GM18870 (cell line): ENCODE data around the gene PLCL2.

ENCODE experiments used
- ATAC-seq: cut with Tn5 transposase; IDR thresholded peaks from one replicate; pipeline ENCODE4 v1.9.1; 2021; ENCODE audit warnings: moderate library complexity; ENCODE audit not compliant: unreplicated experiment

The PLCL2 gene

DNA sequence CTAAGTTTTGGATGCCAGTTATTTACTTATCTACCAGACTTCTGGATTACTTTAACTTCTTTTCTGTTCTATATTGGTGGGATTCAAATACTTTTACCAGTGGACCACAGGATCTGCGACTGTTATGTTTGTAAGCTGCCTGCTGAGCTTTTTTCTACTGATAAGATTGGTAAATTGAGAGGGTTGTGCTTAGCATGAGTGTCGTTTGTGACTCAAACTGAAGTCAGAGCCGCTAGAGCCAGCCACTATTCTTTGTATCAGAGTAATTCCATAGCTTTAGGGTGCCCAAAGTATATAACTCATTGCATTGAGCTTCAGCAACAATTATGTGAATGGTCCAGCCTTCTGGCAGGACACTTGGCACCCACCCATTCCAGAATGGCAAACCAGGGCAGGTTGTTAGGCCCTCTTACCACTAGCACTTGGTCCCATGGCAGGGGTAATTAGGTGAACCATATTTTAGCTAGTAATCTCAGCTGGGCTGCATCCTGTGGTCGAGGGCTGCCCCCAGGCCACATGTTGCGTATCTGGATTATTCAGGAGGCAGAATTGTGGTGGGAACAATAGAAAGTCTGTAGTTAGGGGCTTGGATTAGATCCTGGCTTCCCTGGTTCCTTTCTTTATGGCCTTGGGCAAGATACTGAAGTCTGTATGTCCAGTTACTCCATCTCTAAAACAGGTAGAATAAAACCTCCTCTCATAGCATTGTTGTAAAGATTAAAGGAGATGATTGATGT, 6.0 kb downstream of the PLCL2 start:
- no peak for ATAC-seq

GRCh38 chr3:16893618-16894200, 9.0 kb downstream of the PLCL2 start:
- no peak for ATAC-seq

DNA sequence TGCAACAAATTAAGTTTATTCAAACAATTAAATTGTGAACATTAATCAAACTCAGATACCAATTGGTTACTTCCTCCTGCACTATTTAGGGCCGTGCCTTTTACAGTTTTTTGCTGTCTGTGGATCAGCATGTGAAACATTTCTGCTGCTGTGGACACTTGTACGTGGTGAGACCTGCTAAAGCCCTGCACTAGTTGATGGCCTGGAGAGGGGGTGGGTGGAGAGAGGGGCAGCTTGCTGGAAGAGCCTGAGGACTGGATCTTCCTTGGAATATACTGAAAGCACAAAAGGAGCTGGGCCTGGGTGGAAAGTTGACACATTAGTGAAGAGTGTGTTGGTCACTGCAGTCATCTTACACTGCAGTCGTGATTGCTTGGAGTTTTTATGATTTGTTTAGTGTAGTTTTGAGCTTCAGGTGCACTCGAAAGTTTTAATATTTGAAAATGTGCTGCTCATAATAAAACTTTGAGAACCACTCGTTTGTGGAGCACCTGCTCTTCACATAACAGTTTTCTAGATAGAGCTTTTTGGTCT, 11.4 kb downstream of the PLCL2 start:
- ATAC-seq = no peak

DNA sequence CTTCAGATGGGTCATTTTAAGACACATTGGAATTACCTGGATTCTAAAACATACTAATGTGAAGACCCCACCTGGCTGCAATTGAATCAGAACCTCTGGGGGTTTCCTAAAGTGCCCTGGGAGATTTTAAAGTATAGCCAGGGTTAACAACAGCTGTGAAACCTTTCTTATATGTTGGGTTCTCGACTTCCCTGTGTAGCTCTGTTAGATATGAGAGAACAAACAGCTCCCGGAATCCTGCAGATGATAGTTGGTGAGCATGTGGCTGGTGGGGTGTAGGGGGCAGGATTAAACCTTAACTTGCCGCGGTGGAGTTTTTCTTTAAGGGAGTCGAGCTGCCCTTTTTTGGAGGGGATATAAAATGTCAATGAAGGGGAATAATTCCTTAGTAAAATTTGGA, 12.1 kb downstream of the PLCL2 start:
- no peak for ATAC-seq

DNA sequence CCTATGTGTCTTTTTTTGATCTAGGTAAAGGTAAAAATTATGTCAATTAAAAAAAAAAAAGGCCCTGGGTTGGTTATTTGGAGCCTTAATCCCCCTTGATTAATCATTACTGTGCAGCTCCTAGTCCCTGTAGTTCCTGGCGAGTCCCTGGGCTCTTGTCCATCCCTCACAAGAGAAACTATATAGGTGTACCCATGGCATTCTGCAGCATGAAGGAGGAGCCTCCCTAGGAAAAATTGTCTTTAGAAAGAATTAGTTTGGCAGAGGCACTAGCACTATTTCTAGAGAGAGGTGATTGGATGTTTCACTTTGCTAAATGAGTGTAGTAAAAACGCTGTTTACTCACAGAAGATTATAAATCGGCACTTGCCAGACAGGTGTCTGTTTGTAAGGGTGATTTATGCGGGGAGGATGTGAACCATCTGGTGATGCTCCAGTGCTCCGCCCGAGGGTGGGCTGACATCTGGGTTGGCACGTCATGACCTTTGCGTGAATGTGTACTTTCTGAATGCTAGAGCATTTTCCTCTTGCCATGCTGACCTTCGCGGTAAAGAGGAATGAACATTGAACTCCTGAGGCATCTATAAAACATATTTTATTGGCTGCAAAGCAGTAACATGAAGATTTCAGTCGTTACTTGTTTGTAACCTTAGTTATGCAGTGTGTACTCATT, 12.6 kb downstream of the PLCL2 start:
- peak; percentile 79 for ATAC-seq

DNA sequence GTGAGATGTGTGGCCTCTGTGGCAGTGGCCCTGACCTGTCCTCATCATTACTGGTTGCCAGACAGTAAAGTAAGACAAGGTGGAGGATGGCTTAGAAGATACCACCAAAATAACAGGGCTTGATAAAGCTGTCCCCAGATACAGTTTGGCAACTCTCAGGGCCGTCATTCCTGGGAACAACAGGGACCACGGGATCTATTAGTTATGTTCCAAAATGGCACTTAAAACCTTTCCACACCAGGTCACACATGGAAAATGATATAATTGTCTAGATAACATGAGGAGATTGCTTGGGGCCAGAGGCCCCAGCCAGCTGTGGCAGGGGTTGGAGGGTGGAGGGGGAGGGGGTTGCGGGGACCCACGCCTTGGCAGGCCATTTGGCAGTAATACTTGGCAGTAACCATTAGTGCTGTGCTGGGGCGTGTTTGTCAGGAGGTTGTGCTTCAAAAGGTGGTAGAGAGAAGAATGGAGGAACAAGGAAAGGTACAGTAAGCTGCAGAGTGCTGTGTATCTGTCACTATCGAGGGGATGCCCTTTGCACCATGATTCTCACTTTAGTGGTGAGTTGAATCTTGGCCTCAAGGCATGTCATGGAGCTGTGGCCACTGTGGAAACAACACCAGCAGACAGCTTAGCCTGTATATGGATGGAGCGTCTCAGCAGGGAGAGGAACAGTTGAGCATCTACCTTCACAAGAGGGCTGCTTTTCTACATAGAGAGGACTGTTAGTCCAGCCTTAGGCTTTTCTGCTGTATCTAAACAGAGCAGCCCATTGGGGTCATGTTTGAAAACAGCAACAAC, 14.0 kb downstream of the PLCL2 start:
- ATAC-seq = no peak

- no peak for ATAC-seq
Measured at GRCh38 chr3:16899919-16900318, 15.2 kb downstream of the PLCL2 start.

DNA sequence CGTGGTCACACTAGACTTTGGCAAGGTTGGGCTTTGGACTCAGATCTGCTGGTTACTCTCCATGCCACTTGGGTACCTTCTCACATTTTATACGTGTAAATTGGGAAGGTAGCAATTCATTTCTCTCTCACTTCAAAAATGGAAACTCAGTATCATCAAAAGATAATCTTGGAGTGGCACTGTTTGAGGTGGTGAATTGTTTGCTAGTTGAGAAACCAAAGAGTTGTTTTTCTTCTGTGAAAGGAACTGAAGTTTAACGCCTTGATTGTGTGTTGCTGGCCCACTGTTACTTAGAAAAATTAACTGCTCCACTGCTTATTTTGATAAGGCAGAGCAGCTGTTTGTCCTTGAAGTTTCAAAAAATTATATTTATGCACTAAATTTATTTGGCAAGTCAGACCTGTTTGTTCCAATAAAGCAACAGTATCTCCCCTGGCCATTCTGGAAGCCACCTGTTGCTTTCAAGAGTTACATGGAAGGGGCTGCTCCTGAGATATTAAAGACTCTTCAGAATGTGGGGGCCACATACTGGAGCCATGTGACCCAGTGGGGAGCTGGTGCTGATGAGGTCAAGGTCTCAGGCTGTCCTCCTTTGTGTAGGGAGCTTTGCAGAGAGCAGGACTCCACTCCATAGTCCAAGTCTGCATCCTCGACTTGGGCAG, 16.2 kb downstream of the PLCL2 start:
- ATAC-seq = no peak

DNA sequence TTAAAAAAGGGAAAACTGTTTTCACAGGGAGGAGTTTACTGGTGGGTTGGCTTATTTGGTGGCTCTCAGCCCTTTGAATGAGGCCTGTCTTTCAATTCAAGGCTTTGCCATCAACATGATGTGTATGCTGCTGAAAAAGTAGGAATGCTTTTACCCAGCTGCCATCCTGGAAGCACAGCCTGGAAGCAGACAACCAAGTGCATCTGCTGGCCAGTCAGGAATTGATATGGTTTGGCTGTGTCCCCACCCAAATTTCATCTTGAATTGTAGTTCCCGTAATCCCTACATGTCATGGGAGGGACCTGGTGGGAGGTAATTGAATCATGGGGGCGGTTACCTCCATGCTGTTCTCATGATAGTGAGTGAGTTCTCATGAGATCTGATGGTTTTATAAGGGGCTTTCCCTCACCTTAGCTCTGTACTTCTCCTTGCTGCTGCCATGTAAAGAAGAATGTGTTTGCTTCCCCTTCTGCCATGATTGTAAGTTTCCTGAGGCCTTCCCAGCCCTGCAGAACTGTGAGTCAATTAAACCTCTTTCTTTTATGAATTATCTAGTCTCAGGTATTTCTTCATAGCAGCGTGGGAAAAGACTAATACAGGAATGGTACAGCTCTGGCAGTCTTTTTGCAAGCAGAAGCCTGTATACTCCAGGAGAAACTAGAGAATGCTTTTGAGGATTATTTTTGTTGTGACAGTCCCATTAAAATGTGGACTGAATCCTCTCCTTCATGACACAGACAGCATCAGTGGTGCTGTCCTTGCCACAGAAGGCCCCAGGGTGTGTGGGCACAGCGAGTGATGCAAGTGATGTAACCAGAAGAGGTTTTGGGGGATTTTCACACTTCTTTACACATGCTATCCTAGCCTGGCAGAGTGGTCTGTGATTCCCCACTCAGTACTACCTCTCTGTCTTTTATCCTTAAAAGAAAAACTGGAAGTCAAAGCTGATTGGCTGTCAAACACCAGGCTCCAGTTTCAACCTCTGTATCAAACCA, 20.0 kb downstream of the PLCL2 start:
- peak; percentile 35 for ATAC-seq

DNA sequence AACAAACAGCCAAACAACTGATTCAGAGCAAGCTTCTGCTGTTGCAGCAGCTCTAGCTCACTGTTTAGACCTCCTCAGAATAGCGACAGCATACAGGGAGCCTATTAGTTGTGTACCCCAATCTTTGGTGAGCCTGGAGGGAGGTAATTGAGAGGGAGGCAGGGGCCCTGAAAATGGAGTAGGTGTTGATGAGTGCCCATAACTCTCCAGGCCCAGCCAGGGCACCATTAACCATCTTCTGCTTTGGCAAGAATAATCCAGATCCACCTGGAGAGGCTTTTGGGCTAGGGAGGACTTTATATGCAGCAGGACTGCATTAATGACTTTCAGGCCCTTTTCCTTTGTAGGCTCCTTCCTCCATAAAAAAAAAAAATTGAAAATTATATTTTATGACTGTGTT, 20.9 kb downstream of the PLCL2 start:
- ATAC-seq = no peak

GRCh38 chr3:16906682-16907081, 21.9 kb downstream of the PLCL2 start:
- no peak for ATAC-seq

- ATAC-seq = peak; percentile 63
Measured at GRCh38 chr3:16907243-16907642, 22.5 kb downstream of the PLCL2 start.

DNA sequence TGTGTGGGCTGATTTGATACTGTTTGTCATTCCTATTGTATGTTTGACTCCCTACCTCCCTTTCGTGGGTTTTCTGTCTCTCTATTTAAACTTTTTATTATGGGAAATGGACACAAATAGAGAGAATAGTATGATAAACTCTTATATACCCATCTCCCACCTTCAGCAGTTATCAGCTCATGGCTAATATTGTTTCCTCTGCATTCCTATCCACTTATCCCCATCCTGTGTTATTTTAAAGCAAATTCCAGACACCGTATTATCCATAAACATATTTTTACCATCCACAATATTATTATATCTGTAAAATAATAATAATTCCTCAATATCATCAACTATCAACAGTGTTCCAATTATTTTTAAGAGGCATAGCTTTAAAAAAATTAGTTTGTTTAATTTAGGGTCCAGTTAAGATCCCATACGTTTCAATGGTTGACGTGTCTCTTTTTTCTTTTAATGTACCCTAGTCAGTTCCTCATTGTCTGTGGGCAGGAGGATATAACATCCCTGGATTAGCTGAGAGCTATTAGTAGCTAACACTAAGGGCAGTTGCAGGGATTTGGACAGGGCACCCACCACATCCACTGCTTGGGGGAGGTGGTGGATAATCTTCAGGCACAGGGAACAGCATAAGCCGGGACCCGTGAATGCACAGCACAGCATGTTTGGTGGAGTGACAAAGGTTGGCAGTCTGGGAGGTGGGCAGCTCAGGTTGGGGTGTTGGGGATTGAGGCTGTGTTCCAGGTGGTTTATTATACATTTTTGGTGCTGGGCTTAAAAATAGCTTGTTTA, 23.5 kb downstream of the PLCL2 start:
- no peak for ATAC-seq

DNA sequence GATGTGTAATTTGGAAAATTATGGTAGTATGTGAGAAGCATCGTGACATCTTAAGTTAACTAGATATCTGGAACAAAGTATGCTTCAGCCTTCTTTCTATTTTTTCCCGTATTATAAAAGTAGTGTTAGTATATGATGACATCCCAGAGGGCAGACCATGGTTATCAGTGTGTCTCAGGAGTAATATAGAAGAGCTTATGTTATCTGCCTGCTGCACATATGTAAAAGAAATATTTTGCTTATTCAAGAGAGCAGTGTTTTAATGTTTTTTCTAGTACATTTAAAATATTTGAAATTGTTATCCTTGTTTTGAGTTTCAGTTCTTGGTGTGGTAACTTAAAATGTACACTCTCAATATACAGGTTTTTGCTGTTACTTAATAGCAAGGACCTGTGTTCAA, 24.1 kb downstream of the PLCL2 start:
- ATAC-seq = no peak

DNA sequence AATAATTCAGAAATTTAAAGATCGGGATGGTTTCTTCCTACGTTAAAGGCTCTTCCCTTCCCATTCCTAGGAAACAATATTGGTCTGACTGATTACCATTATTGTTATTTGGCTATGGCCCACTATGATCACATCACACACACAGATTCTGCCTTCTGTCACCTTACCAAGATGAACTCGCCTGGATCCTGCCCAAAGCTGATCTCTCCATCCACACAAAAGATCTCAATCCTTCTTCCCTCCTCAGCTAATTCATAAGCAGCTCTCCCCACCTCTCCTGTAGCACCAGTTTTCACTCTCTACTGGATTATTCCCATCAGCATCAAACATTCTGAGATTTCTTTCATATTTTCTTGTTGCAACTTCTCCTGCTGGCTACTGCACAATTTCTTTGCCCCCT, 25.0 kb downstream of the PLCL2 start:
- ATAC-seq = no peak

DNA sequence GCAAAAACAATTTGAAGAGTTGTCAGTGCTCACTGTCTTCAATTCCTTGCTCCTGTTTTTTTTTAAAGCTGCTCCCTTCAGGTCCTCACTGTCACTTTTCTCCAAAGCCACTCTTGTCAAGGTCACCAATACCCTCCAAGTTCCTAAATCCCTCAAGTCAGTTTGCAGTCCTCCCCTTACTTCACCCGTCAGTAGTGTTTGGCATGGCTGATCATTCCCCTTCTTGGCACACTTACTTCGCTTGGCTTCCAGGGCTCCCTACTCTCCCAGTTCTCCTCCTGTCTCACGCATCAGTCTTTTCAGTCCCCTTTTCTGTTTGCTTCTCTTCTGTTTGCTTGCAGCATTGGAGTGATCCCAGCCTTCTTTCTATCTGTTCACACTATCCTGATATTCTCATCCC, 25.5 kb downstream of the PLCL2 start:
- ATAC-seq = no peak

GRCh38 chr3:16911916-16912315, 27.2 kb downstream of the PLCL2 start:
- ATAC-seq = no peak

- peak; percentile 95 for ATAC-seq
Measured at GRCh38 chr3:16912400-16913263, 27.9 kb downstream of the PLCL2 start.
